ENCODE results near the gene EPB41L5. TPM values are rescaled to one million over a fixed set of nuclear protein-coding genes. Genes with fewer than 3 reads are reported as not detected.

EPB41L5 gene
- total RNA-seq, 1 donor from 2014 or later = 75.3 TPM

GRCh38 chr2:120169020-120169419 is 156.1 kb downstream of the EPB41L5 start:
- no peak for TF ChIP-seq CTCF (IDR thresholded peaks at IDR 0.05; ENCODE audit: unreplicated experiment)
- Mint-ChIP-seq H3K27ac (no peak overlapping the region), H3K4me3 (ENCODE audit: low read depth) (no peak overlapping the region), H3K36me3 (ENCODE audit: insufficient read depth) (peaks cover 40% of the 10 kb centered on the region), H3K27me3 (no peaks in the 10 kb centered on the region), H3K9me3 (ENCODE audit: low read depth) (peaks cover 3% of the 10 kb centered on the region), H3K4me1 (ENCODE audit: low read depth) (no peaks in the 10 kb centered on the region)
- DNase-seq (ENCODE audit: low spot score, unreplicated experiment) = no peak

GRCh38 chr2:120174963-120175581 is 162.2 kb downstream of the EPB41L5 start:
- Mint-ChIP-seq H3K27ac (no peak overlapping the region), H3K4me1 (ENCODE audit: low read depth) (peaks cover 3% of the 10 kb centered on the region), H3K9me3 (ENCODE audit: low read depth) (no peaks in the 10 kb centered on the region), H3K4me3 (ENCODE audit: low read depth) (no peak overlapping the region), H3K27me3 (no peaks in the 10 kb centered on the region), H3K36me3 (ENCODE audit: insufficient read depth) (peaks cover 16% of the 10 kb centered on the region)
- TF ChIP-seq CTCF (IDR thresholded peaks at IDR 0.05; ENCODE audit: unreplicated experiment) = peak; percentile 79
- DNase-seq (ENCODE audit: low spot score, unreplicated experiment) = no peak

GRCh38 chr2:120176526-120176925 is 163.6 kb downstream of the EPB41L5 start:
- no peaks in the 10 kb centered on the region for H3K9me3 Mint-ChIP-seq (ENCODE audit: low read depth)
- DNase-seq (ENCODE audit: low spot score, unreplicated experiment) = no peak
- no peak overlapping the region for H3K4me3 Mint-ChIP-seq (ENCODE audit: low read depth)
- no peaks in the 10 kb centered on the region for H3K27me3 Mint-ChIP-seq
- peaks cover 11% of the 10 kb centered on the region for H3K36me3 Mint-ChIP-seq (ENCODE audit: insufficient read depth)
- peaks cover 3% of the 10 kb centered on the region for H3K4me1 Mint-ChIP-seq (ENCODE audit: low read depth)
- TF ChIP-seq CTCF (IDR thresholded peaks at IDR 0.05; ENCODE audit: unreplicated experiment) = no peak
- H3K27ac Mint-ChIP-seq = no peak overlapping the region

- H3K27me3 Mint-ChIP-seq = no peaks in the 10 kb centered on the region
- H3K4me3 Mint-ChIP-seq (ENCODE audit: low read depth) = no peak overlapping the region
- peaks cover 13% of the 10 kb centered on the region for H3K36me3 Mint-ChIP-seq (ENCODE audit: insufficient read depth)
- TF ChIP-seq CTCF (IDR thresholded peaks at IDR 0.05; ENCODE audit: unreplicated experiment) = no peak
- H3K27ac Mint-ChIP-seq = no peak overlapping the region
- DNase-seq (ENCODE audit: low spot score, unreplicated experiment) = no peak
- no peaks in the 10 kb centered on the region for H3K9me3 Mint-ChIP-seq (ENCODE audit: low read depth)
- H3K4me1 Mint-ChIP-seq (ENCODE audit: low read depth) = peaks cover 3% of the 10 kb centered on the region
Measured at GRCh38 chr2:120177001-120177621, 164.2 kb downstream of the EPB41L5 start.

- no peak for TF ChIP-seq CTCF (IDR thresholded peaks at IDR 0.05; ENCODE audit: unreplicated experiment)
- no peak for DNase-seq (ENCODE audit: low spot score, unreplicated experiment)
- H3K9me3 Mint-ChIP-seq (ENCODE audit: low read depth) = no peaks in the 10 kb centered on the region
- no peak overlapping the region for H3K4me3 Mint-ChIP-seq (ENCODE audit: low read depth)
- peaks cover 12% of the 10 kb centered on the region for H3K36me3 Mint-ChIP-seq (ENCODE audit: insufficient read depth)
- H3K4me1 Mint-ChIP-seq (ENCODE audit: low read depth) = peaks cover 3% of the 10 kb centered on the region
- no peak overlapping the region for H3K27ac Mint-ChIP-seq
- H3K27me3 Mint-ChIP-seq = no peaks in the 10 kb centered on the region
Measured at GRCh38 chr2:120177973-120178372, 165.1 kb downstream of the EPB41L5 start.

Measured in progenitor cell of endocrine pancreas (in vitro differentiated cells).